ENCODE measurements around the gene LCE7A.

DNA sequence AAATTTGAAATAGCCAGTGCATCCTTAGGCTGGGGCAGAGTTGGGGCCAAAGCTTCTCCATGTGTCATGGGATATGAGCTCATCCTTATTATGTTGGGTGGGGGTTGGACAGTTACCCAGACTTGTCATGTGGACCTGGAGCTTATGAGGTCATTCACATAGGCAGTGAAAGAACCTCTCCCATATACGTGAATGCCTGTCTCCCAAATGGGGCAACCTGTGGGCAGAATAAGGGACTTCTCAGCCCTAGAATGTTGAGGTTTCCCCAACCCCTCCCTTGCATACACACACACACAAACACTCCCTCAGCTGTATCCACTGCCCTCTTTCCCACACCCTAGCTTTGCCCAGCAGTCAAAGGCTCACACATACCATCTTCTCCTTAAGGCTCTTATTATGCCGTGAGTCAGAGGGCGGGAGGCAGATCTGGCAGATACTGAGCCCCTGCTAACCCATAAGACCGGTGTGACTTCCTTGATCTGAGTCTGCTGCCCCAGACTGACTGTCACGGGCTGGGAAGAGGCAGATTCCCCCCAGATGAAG lies 46.3 kb downstream of the LCE7A start:
- TF ChIP-seq, protein P1, sequence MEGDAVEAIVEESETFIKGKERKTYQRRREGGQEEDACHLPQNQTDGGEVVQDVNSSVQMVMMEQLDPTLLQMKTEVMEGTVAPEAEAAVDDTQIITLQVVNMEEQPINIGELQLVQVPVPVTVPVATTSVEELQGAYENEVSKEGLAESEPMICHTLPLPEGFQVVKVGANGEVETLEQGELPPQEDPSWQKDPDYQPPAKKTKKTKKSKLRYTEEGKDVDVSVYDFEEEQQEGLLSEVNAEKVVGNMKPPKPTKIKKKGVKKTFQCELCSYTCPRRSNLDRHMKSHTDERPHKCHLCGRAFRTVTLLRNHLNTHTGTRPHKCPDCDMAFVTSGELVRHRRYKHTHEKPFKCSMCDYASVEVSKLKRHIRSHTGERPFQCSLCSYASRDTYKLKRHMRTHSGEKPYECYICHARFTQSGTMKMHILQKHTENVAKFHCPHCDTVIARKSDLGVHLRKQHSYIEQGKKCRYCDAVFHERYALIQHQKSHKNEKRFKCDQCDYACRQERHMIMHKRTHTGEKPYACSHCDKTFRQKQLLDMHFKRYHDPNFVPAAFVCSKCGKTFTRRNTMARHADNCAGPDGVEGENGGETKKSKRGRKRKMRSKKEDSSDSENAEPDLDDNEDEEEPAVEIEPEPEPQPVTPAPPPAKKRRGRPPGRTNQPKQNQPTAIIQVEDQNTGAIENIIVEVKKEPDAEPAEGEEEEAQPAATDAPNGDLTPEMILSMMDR (IDR thresholded peaks at IDR 0.05), result no peak
- TF ChIP-seq EZH2 (IDR thresholded peaks at IDR 0.05; ENCODE audit: borderline replicate concordance, insufficient read depth, low read depth, low read length, poor library complexity, severe bottlenecking), result no peak

All from B cell (primary cell).